Keratinocyte (primary cell): ENCODE measurements around the gene DNAJC7.
"Not testable (repeated sequence)": the region's sequence is repeated elsewhere in the genome, so short reads cannot be mapped to it uniquely, and the experiment has no call there.

Experiments
- EZH2 ChIP-seq: IDR thresholded peaks from one replicate; pipeline ENCODE4 v1.6.1; 2012; ENCODE audit warnings: inconsistent platforms, mild to moderate bottlenecking, low read length, moderate library complexity
- TF ChIP-seq, protein P1 (sequence below), 3 experiments: IDR thresholded peaks in 1 of 3; conservative IDR thresholded peaks in 1 of 3; optimal IDR thresholded peaks in 1 of 3; 2 replicates in 2 of 3; 3 replicates in 1 of 3; pipeline versions ENCODE3 to v1.5.1; 2011; ENCODE audit warnings: low read length in 3 of 3, mild to moderate bottlenecking in 3 of 3, moderate library complexity in 2 of 3, control low read depth in 1 of 3, inconsistent platforms in 1 of 3; ENCODE audit not compliant: insufficient read depth in 2 of 3; ENCODE audit errors: extremely low read depth in 1 of 3

DNA sequence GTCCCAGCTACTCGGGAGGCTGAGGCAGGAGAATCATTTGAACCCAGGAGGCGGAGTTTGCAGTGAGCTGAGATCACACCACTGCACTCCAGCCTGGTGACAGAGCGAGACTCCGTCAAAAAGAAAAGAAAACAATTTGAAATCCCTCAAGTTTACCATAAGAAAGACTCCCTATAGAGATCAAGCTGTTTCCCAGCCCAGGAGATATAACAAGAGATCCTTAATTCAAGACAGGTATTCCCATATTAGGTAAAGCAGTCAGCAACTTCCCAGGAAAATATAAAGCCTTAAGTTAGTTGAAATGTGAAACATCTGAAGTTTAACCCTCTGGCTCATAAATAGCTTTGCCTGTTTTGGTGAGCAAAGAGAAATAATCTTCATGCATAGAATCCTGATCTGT is 4.9 kb downstream of the DNAJC7 start:
- TF ChIP-seq, protein P1, sequence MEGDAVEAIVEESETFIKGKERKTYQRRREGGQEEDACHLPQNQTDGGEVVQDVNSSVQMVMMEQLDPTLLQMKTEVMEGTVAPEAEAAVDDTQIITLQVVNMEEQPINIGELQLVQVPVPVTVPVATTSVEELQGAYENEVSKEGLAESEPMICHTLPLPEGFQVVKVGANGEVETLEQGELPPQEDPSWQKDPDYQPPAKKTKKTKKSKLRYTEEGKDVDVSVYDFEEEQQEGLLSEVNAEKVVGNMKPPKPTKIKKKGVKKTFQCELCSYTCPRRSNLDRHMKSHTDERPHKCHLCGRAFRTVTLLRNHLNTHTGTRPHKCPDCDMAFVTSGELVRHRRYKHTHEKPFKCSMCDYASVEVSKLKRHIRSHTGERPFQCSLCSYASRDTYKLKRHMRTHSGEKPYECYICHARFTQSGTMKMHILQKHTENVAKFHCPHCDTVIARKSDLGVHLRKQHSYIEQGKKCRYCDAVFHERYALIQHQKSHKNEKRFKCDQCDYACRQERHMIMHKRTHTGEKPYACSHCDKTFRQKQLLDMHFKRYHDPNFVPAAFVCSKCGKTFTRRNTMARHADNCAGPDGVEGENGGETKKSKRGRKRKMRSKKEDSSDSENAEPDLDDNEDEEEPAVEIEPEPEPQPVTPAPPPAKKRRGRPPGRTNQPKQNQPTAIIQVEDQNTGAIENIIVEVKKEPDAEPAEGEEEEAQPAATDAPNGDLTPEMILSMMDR (optimal IDR thresholded peaks at IDR 0.05 in 1 of 3, IDR thresholded peaks at IDR 0.05 in 1 of 3, conservative IDR thresholded peaks at IDR 0.05 in 1 of 3; ENCODE audit: extremely low read depth in 1 of 3, insufficient read depth in 2 of 3, low read length in 3 of 3) = not testable (repeated sequence)
- TF ChIP-seq EZH2 = not testable (repeated sequence)
